Measurements from ENCODE around the gene NFX1.

Gene NFX1

DNA sequence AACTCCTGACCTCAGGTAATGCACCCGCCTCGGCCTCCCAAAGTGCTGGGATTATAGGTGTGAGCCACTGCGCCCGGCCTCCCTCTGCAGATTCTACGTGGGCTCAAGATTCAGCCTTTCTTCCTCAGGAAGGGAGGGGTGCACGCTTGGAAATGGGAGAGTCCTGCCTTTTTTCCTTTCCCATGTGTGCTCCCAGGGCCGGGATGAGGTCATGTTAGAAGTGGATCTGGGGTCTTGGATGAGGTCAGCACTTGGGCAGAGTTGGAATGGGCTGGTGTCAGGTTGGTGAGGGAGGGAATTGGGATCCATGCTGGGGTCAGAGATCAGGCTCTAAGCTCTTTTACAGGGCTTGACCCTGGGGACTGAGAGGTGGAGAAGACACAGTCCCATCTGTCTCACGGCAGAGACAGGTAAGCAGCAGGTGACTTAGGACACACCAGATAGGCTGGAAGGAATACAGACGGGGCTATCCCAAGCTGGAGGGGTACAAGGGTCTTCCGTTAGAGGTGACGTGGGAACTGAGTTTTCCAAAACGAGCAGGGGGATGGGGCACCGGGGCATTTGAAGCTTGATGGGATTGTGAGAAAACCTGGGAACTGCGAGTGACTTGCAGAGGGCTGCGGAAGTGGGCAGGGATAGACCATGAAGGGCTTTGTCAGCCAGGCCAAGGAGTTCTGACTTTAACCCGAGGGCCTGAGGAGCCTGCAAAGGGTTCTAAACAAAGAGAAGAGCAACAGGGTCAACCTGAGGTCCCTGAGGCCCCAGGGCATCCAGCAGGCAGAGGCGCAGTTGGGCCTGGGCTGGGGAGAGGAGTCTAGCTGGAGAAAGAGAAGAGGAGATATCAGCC is 113.8 kb downstream of the NFX1 start:
- no peak for DNase-seq (ENCODE audit: low read depth in 1 of 2, low spot score in 1 of 2)
- TF ChIP-seq SPI1 (IDR thresholded peaks at IDR 0.05; ENCODE audit: borderline replicate concordance, low read depth) = no peak
- Histone ChIP-seq H3K27ac (replicated peaks) (no peak overlapping the region), H3K4me3 (replicated peaks; ENCODE audit: insufficient read depth, low read length) (no peak overlapping the region), H3K27me3 (ENCODE audit: insufficient read depth, poor library complexity, severe bottlenecking) (no peaks in the 10 kb centered on the region)

DNA sequence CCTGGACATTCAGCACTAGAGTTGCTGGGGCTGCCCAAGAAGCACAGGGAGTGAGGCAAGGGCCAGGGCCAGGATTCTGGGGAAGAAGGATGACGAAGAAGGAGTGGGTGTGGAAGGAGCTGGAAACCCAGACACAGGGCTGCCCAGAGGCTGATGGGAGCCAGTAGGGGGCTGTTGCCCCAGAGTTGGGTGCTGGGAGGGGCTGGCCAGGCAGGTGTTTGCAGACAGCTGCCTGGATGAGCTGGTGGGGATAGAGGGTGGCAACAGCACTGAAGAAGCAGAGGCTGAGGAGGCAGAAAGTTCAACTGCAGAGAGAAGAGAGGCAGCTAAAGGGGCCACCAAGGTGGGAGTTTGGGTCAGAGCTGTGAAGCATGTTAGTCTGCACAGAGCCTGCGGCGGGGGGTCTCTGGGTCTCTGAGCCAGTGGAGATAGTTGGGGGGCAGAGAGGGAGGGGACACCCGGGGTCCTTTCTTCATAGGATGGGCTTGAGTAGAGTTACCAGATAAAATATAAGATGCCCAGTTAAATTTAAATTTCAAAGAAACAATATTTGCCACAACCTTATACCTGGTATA is 114.6 kb downstream of the NFX1 start:
- DNase-seq (ENCODE audit: low read depth in 1 of 2, low spot score in 1 of 2) = no peak
- no peak overlapping the region for H3K27ac ChIP-seq (replicated peaks)
- H3K4me3 ChIP-seq (replicated peaks; ENCODE audit: insufficient read depth, low read length) = no peak overlapping the region
- TF ChIP-seq SPI1 (IDR thresholded peaks at IDR 0.05; ENCODE audit: borderline replicate concordance, low read depth) (no peak), POLR2AphosphoS5 (IDR thresholded peaks at IDR 0.05; ENCODE audit: low read depth) (no peak), GABPA (IDR thresholded peaks at IDR 0.05; ENCODE audit: low read depth) (no peak)
- TF ChIP-seq, protein P1, sequence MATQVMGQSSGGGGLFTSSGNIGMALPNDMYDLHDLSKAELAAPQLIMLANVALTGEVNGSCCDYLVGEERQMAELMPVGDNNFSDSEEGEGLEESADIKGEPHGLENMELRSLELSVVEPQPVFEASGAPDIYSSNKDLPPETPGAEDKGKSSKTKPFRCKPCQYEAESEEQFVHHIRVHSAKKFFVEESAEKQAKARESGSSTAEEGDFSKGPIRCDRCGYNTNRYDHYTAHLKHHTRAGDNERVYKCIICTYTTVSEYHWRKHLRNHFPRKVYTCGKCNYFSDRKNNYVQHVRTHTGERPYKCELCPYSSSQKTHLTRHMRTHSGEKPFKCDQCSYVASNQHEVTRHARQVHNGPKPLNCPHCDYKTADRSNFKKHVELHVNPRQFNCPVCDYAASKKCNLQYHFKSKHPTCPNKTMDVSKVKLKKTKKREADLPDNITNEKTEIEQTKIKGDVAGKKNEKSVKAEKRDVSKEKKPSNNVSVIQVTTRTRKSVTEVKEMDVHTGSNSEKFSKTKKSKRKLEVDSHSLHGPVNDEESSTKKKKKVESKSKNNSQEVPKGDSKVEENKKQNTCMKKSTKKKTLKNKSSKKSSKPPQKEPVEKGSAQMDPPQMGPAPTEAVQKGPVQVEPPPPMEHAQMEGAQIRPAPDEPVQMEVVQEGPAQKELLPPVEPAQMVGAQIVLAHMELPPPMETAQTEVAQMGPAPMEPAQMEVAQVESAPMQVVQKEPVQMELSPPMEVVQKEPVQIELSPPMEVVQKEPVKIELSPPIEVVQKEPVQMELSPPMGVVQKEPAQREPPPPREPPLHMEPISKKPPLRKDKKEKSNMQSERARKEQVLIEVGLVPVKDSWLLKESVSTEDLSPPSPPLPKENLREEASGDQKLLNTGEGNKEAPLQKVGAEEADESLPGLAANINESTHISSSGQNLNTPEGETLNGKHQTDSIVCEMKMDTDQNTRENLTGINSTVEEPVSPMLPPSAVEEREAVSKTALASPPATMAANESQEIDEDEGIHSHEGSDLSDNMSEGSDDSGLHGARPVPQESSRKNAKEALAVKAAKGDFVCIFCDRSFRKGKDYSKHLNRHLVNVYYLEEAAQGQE (IDR thresholded peaks at IDR 0.05; ENCODE audit: insufficient replicate concordance, low read depth) = no peak
- TF ChIP-seq, protein P2, sequence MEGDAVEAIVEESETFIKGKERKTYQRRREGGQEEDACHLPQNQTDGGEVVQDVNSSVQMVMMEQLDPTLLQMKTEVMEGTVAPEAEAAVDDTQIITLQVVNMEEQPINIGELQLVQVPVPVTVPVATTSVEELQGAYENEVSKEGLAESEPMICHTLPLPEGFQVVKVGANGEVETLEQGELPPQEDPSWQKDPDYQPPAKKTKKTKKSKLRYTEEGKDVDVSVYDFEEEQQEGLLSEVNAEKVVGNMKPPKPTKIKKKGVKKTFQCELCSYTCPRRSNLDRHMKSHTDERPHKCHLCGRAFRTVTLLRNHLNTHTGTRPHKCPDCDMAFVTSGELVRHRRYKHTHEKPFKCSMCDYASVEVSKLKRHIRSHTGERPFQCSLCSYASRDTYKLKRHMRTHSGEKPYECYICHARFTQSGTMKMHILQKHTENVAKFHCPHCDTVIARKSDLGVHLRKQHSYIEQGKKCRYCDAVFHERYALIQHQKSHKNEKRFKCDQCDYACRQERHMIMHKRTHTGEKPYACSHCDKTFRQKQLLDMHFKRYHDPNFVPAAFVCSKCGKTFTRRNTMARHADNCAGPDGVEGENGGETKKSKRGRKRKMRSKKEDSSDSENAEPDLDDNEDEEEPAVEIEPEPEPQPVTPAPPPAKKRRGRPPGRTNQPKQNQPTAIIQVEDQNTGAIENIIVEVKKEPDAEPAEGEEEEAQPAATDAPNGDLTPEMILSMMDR (IDR thresholded peaks at IDR 0.05; ENCODE audit: insufficient read depth, low read length) = no peak
- H3K27me3 ChIP-seq (ENCODE audit: insufficient read depth, poor library complexity, severe bottlenecking) = no peaks in the 10 kb centered on the region

DNA sequence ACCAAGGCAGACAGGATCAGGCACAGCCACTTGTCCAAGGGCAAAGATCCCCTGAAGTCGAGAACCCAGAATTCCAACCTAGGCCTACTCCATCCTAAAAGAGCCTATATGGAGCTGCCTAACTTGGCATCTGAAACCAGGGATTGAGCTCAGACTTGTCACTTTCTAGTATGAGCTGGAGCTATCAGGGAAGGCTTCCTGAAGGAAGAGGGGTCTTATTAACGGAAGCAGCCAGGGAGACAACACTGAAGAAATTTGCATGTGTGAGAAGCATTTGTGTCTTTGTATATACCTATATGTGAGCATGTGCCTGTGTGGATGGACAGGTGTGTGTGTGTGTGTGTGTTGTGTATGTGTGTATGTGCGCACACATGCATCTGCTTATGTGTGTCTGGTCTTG is 116.7 kb downstream of the NFX1 start:
- no peak overlapping the region for H3K27ac ChIP-seq (replicated peaks)

DNA sequence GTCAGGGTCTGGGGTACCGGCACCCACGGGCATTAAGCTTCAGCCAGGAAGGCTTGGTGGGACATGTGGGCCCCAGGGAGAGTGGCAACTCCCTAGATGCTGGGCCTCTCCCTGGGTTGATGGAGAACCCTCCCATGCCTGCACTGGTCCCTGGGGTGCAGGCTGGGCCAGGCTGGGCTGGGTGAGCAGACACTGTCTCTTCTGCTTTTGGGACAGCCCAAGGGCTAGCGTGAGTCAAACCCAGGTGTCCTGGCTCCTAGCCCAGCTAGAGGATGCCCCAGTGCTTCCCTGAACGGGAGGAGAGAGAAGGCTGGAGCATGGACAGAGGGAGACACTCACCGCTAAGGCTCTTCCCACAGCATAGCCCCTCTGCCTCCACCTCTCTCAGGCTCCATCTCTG is 117.8 kb downstream of the NFX1 start:
- Histone ChIP-seq H3K27me3 (ENCODE audit: insufficient read depth, poor library complexity, severe bottlenecking) (no peaks in the 10 kb centered on the region), H3K4me3 (replicated peaks; ENCODE audit: insufficient read depth, low read length) (no peak overlapping the region), H3K27ac (replicated peaks) (no peak overlapping the region)
- no peak for TF ChIP-seq POLR2AphosphoS5 (IDR thresholded peaks at IDR 0.05; ENCODE audit: low read depth)
- TF ChIP-seq GABPA (IDR thresholded peaks at IDR 0.05; ENCODE audit: low read depth) = no peak
- TF ChIP-seq, protein P1 (IDR thresholded peaks at IDR 0.05; ENCODE audit: insufficient replicate concordance, low read depth) = no peak
- TF ChIP-seq, protein P2 (IDR thresholded peaks at IDR 0.05; ENCODE audit: insufficient read depth, low read length) = no peak
- no peak for TF ChIP-seq SPI1 (IDR thresholded peaks at IDR 0.05; ENCODE audit: borderline replicate concordance, low read depth)
- DNase-seq (ENCODE audit: low read depth in 1 of 2, low spot score in 1 of 2) = no peak

More for the DNA sequence above, 116.7 kb downstream of the NFX1 start:
- no peak for TF ChIP-seq POLR2AphosphoS5 (IDR thresholded peaks at IDR 0.05; ENCODE audit: low read depth)
- Histone ChIP-seq H3K27me3 (ENCODE audit: insufficient read depth, poor library complexity, severe bottlenecking) (no peaks in the 10 kb centered on the region), H3K4me3 (replicated peaks; ENCODE audit: insufficient read depth, low read length) (no peak overlapping the region)
- no peak for DNase-seq (ENCODE audit: low read depth in 1 of 2, low spot score in 1 of 2)

All from HL-60 (cell line).